HG03108 (cell line): Measurements from ENCODE around the gene GFAP.

Experiments used
- ATAC-seq: cut with Tn5 transposase; IDR thresholded peaks from one replicate; pipeline ENCODE4 v1.9.1; 2021; ENCODE audit warnings: moderate library complexity; ENCODE audit not compliant: unreplicated experiment

GFAP gene

DNA sequence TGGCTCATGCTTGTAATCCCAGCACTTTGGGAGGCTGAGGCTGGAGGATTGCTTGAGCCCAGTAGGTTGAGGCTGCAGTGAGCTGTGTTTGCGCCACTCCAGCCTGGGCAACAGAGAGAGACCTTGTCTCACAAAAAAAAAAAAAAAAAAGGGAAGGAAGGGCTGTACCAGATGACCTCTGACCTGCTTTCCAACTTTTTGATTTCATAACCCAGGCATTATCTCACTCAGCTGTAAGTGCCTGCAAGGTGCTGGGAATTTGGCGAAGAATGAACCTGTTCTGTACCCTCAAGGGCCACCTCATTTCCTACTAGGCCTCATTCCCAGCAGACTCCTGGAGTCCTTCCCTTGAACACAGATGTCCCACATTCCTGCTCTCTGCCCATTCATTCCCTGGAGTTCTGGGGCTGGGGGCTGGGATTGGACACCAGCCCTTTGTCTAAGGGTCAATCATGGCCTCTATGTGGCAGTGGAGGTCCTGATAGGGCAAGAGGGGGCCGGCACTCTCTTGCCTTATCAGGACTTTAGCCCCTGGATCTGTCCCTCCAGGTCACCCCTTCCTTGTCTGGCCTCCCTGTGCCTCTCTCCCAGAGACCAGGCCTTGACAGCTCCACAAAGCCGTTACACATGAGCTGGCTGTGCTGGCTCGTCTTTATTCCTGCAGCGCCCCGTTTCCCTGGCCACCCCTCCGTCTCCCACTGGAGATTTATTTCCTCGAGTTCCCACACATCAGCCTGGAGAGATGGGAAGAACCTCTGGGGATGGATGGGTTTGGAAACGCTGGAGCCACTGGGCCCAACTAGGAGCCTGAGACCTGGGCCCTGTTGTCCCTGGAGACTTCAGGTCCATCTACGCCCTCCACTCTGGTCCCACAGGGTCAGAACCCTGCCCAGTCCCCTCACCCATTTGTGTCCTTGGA, 821 bp upstream of the GFAP start:
- ATAC-seq: no peak

DNA sequence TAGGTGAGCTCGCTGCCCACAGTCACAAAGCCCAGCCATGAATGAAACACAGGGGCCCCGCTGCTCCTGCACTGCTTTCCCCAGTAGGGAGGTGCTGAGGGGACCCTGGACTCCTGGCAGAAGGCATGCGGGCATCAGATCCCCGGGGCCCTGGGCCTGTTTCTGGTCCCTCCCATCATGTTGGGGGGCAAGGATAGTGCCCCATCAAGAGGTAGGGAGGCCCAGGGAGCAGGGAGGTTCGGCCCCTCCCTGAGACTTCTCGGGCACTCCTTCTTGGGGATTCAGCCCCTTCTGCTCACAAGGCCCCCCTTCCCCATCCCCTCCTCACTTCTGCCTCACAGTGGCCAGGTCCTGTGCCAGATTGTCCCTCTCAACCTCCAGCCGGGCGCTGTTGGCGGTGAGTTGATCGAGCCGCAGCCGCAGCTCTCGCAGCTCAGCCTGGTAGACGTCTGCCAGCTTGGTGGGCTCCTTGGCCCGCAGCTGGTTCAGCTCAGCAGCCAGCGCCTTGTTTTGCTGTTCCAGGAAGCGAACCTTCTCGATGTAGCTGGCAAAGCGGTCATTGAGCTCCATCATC, 515 bp downstream of the GFAP start:
- no peak for ATAC-seq

DNA sequence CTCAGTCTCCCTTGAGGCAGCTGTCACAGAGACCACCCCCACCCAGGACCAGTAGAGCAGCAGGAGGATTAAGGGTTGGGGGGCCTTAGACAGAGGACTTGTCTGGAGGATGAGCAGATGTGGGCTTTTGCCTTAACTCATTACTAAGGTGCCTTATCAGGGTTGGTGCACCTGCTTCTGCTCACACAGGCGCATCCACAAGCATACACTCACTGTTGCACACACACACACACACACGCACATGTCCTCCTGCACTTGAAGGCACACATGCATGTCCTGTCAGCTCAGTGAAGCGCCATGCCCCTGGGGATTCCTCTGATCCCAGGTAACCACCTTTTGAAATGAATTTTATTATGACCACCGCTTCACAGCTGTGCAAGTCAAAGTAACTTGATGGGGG, 1.2 kb downstream of the GFAP start:
- ATAC-seq: no peak

- no peak for ATAC-seq
Measured at GRCh38 chr17:44913676-44914075, 1.6 kb downstream of the GFAP start.

- ATAC-seq: no peak
Measured at GRCh38 chr17:44912763-44913544, 2.3 kb downstream of the GFAP start.

DNA sequence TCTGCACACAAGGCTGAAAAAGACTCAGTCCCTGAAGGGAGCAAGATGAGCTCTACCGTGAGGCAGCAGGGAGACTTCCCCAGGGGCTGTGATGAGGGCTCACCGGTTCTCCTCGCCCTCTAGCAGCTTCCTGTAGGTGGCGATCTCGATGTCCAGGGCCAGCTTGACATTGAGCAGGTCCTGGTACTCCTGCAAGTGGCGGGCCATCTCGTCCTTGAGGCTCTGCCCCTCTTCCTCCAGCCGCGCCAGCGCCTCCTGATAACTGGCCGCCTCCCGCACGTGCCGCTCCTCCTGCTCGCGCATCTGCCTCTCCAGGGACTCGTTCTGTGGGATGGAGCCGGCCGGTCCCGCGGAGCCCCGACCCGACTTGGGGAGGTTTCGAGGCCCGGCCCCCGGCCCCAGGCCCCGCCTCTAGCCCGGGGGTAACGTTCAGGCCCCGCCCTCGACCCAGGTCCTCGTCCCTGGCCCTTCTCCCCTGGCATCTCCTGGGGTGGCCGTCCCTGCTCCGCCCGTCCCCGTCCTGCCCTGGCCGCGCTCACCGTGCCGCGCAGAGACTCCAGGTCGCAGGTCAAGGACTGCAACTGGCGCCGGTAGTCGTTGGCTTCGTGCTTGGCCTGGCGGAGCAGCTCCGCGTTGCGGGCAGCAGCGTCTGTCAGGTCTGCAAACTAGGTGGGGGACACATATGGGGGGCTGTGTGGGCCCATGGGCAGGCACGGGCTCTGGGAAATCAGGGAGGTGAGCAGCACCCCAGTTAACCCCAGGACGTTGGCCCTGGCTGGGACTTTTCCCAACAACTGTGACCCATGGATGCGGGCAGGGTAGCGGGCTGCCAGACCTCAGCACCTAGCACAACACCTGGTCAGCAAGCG, 3.9 kb downstream of the GFAP start:
- no peak for ATAC-seq

DNA sequence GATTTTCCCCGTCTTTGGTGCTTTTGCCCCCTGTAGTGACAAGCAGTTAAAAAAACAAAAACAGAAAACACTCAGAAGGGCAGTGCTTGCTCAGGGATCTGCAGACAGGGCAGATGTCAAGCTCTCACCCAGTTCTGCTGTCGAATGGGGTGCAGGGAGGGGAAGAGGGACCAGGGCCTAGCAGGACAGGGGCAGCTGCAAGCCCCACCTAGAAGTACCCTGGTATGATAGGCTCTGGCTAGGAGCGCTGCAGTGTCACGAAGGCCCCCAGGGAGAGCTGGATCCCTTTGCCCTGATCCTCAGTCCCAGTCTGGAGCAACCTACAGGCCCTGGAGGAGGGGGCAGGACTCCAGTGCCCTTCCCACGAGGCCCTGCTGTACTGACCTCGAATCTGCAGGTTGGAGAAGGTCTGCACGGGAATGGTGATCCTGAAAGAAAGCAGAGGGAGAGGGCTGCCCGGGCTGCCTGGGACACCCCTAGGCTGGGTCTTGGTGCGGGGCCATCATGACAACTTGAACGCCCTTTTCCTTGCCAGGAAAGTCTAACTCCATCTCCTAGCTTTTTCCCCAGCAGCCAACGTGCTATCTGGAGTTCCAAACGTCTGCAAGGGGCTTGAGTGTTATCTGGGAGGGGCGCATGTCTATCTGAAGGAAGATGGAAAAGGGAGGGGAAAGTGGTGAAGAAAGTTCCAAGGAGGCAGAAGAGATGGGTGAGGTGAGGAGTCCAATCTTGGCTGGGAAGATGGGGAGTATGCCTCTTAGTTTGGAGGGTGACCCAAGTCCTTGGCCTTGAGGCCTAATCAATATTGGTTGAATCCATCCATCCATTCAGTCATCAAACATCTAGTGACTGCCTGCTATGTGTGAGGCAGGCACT, 4.8 kb downstream of the GFAP start:
- no peak for ATAC-seq

- ATAC-seq: no peak
Measured at GRCh38 chr17:44909681-44910144, 5.6 kb downstream of the GFAP start.

GRCh38 chr17:44908761-44909326, 6.5 kb downstream of the GFAP start:
- no peak for ATAC-seq

DNA sequence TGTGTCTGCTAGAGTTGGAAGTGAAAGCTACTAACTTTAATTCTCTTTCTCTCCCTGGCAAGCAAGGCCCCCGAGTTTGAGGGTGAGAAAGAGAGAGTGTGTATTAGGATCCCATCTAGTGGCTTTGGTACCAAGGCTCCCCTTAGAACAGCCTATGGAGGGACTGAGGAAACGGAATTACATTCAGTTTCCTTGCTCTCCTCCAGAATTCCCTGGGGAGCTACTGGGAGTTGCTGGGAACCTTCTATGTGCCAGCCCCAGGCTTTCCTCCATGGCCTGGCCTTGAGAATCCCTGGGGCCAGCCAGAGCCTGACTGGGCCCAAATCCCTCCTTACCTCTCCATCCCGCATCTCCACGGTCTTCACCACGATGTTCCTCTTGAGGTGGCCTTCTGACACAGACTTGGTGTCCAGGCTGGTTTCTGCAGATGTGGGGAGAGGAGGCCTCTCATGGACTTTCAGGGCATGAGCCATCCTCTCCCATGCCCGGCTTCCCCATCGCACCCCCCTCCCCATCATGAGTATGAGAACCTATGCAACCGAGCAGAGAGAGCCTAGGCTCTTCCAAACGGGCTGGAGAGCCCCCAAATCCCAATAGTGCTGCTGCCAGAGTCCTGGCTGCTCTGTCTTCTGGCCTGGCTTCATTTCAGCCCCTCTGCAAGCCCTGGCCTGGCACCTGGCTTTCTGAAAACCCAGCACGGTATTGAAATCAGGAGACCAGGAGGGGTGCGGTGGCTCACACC, 7.4 kb downstream of the GFAP start:
- no peak for ATAC-seq

DNA sequence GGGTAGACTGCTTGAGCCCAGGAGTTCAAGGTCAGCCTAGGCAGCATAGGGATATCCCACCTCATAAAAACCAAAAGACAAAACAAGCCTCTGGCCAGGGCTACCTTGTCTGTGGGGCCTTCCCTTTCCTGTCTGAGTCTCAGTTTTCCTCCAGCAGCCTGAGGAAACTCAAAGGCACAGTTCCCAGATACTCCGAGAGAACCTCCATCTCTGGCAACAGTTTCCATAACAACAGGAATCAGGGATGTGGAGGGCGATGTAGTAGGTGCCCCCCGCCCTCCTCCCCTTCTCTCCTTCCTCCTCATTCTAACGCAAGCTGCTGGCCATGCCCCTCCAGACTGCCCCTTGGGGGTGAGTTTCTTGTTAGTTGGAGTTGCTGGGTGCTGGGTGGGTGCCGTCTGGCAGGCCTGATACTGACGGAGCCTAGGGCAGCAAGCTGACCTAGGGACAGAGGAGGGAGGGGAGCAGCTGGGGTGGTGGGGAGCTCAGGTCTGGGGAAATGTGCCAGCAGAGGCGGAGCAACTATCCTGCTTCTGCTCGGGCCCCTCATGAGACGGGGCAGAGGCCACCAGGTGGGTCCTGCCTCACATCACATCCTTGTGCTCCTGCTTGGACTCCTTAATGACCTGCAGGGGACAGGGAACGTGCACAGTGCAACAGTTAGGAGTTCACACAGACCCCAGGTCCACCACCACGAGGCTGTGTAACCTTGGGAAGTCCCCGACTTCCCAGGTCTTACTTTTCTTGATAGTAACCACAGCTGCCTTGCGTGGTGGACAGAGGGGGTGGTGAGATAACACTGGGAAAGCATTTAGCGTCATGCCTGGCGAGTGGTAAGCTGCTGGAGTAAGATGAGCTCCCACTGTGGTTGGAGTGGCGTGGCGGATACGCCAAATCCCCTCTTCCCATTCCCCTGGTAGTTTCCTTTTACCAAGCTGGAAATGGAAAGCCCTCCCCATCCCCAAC, 8.3 kb downstream of the GFAP start:
- ATAC-seq: no peak

DNA sequence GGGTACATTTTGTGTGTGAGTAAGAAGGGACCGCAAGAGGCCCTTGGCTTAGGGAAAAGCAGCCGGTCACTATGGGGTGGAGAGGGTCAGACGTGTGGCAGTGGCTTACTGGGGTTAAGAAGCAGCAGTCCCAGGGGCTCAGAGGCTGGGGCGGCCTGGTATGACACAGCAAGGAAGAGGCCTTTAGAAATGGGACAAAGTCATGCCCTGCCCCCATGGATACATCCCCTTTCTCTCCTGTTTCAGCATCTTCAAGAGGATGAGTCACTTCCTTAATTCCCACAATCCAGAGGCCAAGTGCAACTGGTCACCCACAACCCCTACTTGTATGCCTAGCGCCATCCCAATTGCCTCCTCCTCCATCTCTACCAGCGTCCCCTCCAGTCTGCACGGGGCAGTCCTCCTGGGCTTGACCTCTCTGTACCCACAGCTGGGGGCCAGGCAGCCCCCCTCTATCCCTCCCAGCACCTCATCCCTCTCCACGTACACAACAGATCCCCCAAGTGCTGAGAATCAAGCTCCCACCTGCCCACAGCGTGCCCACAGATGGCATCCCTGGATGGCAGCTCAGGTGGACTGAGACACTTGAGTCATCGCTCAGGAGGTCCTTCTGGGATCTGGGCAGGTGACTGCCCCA, 9.2 kb downstream of the GFAP start:
- no peak for ATAC-seq

DNA sequence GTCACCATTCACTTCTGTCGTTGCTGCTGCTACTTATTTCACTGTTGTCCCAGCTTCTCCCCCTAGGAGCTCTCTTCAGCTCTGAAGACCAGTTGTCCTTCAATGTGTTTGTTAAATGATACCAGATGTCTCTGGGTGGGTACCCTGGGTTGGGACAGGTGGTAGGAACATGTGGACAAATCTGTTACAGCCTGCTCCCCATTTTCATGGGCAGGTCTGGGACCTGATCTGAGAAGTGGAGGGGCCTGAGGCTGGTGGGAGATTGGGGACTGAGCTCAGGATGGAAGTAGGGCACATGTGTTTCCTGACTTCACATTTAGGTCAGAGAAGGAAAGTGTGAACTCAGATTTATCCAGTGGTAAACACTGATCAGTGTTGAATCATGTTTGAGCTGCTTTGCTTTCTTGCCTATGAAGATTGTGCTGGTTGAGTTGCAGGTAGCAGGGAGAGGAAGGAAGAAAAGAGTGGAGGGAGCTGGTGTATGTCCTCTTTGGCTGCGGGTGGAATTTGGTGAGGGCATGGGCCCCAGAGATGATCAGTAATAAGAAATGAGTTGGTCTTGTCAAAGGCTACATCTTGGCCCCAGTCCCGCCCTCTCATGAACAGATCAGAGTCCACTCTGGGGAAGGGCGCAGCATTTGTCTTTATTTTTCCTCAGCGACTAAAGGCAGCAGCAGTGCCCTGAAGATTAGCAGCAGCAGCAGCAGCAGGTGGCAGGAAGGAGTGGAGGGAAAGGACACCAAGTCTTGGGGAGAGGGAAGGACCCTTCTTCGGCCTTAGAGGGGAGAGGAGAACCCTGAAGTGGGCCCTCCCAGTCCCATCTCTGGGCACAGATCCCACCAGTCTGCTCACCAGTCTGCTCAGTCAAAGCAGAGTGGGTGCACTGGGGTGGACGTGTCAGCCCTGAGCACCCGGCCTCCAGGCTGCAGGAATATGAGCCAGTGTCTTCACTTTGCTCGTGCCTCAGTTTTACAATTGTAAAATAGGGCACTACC, 10.0 kb downstream of the GFAP start:
- no peak for ATAC-seq

- no peak for ATAC-seq
Measured at GRCh38 chr17:44904001-44904984, 11.0 kb downstream of the GFAP start.
